Gastroesophageal sphincter (tissue), 4 donors: Measurements from ENCODE around the gene SIRPA. TPM values are rescaled to one million over a fixed set of nuclear protein-coding genes. Genes with fewer than 3 reads are reported as not detected.

Experiments
- ATAC-seq: fragments of 150-250 bp; one replicate; pipeline ENCODE4 v1.9.1; 2016; ENCODE audit warnings: mild to moderate bottlenecking, moderate library complexity
- H3K27ac ChIP-seq, 4 donors: fragments of 200-600 bp; sonication (generic) in 3 of 4; 1 replicate in 3 of 4; 2 replicates in 1 of 4; pipeline ENCODE4 v1.5.1; 2016 to 2019
- H3K27me3 ChIP-seq: fragments of 200-600 bp; sonication (generic); one replicate; pipeline ENCODE4 v1.5.1; 2019
- H3K36me3 ChIP-seq, 2 donors: fragments of 200-600 bp; sonication (generic); one replicate each; pipeline ENCODE4 v1.5.1; 2019; ENCODE audit warnings: control low read depth in 1 of 2
- H3K4me1 ChIP-seq, 3 donors: fragments of 200-600 bp; sonication (generic); 1 replicate in 2 of 3; 2 replicates in 1 of 3; pipeline ENCODE4 v1.5.1; 2016 to 2019; ENCODE audit warnings: control low read depth in 2 of 3
- H3K4me3 ChIP-seq, 2 donors: fragments of 200-600 bp; sonication (generic); one replicate each; pipeline ENCODE4 v1.5.1; 2019; ENCODE audit warnings: mild to moderate bottlenecking in 1 of 2, moderate library complexity in 1 of 2
- H3K9me3 ChIP-seq, 3 donors: fragments of 200-600 bp; sonication (generic); one replicate each; pipeline ENCODE4 v1.5.1; 2017 to 2019; ENCODE audit warnings: control low read depth in 2 of 3
- EP300 ChIP-seq: sonication (generic); formaldehyde crosslinking; IDR thresholded peaks from one replicate; pipeline ENCODE4 v1.6.1; 2017; ENCODE audit warnings: antibody characterized with exemption, mild to moderate bottlenecking
- POLR2A ChIP-seq, 2 donors: fragments of 450-650 bp; IDR thresholded peaks; one replicate each; pipeline ENCODE4 v1.6.1; 2017; ENCODE audit warnings: antibody characterized with exemption in 2 of 2, mild to moderate bottlenecking in 2 of 2, moderate library complexity in 1 of 2
- POLR2AphosphoS5 ChIP-seq: sonication (generic); formaldehyde crosslinking; IDR thresholded peaks from one replicate; pipeline ENCODE4 v1.6.1; 2017; ENCODE audit warnings: antibody characterized with exemption
- WGBS, 2 donors: methylation state at CpG; one replicate each; pipeline ENCODE4 v1.1.5; 2018; ENCODE audit warnings: low coverage in 1 of 2; 5-methylcytosine and 5-hydroxymethylcytosine counted together
- total RNA-seq, 4 donors: library from RNA; depleted of rRNA; stranded (reverse); fragments of >200 nt; gene quantifications; one replicate each; pipeline ENCODE4 v1.1.0, GENCODE V29; 2016
- TF ChIP-seq, protein P1 (sequence below), 4 experiments: fragments of 200-600 bp in 2 of 4; fragments of 450-650 bp in 2 of 4; sonication (generic) in 1 of 4; IDR thresholded peaks; one replicate each; pipeline ENCODE4 v1.5.1; 2017 to 2019; ENCODE audit warnings: antibody characterized with exemption in 4 of 4, mild to moderate bottlenecking in 2 of 4, moderate library complexity in 2 of 4

The SIRPA gene
- total RNA-seq, 4 donors from 2014 or later, result 11.7 to 31.7 (median 27.4) TPM

DNA sequence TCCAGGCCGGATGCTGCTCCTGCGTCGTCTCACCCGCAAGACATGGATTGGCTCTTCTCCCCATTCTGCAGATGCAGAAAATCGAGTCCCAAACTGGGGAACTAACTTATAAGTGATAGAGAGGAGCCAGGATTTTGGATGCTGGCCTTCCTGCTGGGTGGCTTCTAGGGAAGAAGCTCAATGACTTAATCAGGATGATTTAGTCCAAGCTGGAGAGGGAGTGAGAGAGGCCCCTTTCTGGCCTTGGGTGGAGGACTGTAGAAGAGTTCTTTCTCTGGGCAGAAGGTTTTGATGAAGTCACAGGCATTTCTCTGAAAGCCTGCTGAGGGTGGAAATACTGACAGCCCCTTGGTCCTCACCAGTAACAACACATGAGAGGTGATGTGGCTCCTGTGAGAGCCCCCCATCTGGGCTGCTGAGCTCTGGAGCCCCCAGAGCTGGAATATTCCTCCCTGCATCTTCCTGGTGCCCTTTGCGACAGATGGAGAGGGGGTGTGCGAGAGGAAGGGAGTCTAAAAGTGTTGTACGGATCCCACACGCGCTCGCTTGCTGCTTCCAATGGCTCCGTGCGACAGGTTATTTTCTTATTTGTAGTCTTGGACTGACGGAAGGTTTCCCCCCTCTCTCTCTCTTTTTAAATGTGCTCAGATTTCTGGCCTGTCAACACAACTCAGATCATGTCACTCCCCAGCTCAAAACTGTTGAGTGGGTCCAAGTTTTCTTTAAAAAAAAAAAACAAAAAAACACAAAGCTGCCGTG is 3.5 kb downstream of the SIRPA start:
- no peak for TF ChIP-seq POLR2AphosphoS5
- TF ChIP-seq, protein P1, sequence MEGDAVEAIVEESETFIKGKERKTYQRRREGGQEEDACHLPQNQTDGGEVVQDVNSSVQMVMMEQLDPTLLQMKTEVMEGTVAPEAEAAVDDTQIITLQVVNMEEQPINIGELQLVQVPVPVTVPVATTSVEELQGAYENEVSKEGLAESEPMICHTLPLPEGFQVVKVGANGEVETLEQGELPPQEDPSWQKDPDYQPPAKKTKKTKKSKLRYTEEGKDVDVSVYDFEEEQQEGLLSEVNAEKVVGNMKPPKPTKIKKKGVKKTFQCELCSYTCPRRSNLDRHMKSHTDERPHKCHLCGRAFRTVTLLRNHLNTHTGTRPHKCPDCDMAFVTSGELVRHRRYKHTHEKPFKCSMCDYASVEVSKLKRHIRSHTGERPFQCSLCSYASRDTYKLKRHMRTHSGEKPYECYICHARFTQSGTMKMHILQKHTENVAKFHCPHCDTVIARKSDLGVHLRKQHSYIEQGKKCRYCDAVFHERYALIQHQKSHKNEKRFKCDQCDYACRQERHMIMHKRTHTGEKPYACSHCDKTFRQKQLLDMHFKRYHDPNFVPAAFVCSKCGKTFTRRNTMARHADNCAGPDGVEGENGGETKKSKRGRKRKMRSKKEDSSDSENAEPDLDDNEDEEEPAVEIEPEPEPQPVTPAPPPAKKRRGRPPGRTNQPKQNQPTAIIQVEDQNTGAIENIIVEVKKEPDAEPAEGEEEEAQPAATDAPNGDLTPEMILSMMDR (IDR thresholded peaks at IDR 0.05), result no peak
- no peak for TF ChIP-seq EP300
- no peak for TF ChIP-seq POLR2A (IDR thresholded peaks at IDR 0.05)
- Histone ChIP-seq H3K36me3 (peaks cover 0 to 5% of the 10 kb centered on the region in 2 donors), H3K4me1 (peaks cover 0 to 62% (median 7%) of the 10 kb centered on the region in 3 donors), H3K27ac (peak overlapping the region in 3 of 4 donors; percentile 48 to 96 (median 95)), H3K27me3 (no peaks in the 10 kb centered on the region), H3K4me3 (peak overlapping the region in 1 of 2 donors; percentile 8), H3K9me3 (no peaks in the 10 kb centered on the region)
- WGBS, 2 donors, result 48 to 75% methylated on average over 4 to 15 of the region's 15 CpGs
- no peak for ATAC-seq

DNA sequence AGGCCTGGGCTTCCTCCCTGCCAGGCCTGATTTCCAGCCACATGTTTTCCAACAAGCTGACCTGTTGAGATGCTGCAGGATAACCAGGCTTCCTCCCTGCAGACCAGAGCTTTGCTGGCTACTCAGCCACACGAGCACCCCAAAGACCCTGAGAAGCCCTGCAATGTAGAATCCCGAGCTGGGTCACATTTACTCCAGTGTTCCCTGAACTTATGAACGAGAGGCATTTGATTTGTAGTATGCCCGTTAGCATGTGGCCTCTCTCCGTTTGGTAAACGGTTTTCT is 4.0 kb downstream of the SIRPA start:
- H3K9me3 ChIP-seq, result no peaks in the 10 kb centered on the region
- no peak overlapping the region for H3K4me3 ChIP-seq
- WGBS, 2 donors, result 70 to 88% methylated on average over 6 of the region's 6 CpGs
- H3K4me1 ChIP-seq, result peaks cover 0 to 57% (median 7%) of the 10 kb centered on the region in 3 donors
- H3K27ac ChIP-seq, result peak overlapping the region in 2 of 4 donors; percentile 95 to 96
- TF ChIP-seq, protein P1 (IDR thresholded peaks at IDR 0.05), result no peak
- TF ChIP-seq POLR2A (IDR thresholded peaks at IDR 0.05) (no peak), EP300 (no peak), POLR2AphosphoS5 (no peak)
- no peak for ATAC-seq
- H3K27me3 ChIP-seq, result no peaks in the 10 kb centered on the region
- peaks cover 0 to 5% of the 10 kb centered on the region in 2 donors for H3K36me3 ChIP-seq

- Histone ChIP-seq H3K27ac (peak overlapping the region in 3 of 4 donors; percentile 35 to 62 (median 39)), H3K4me3 (no peak overlapping the region), H3K9me3 (no peaks in the 10 kb centered on the region), H3K4me1 (peaks cover 0 to 56% (median 7%) of the 10 kb centered on the region in 3 donors), H3K36me3 (peaks cover 0 to 14% of the 10 kb centered on the region in 2 donors), H3K27me3 (no peaks in the 10 kb centered on the region)
- 21 to 38% methylated on average over 3 to 4 of the region's 10 CpGs for WGBS, 2 donors
- peak; percentile 58 for ATAC-seq
- TF ChIP-seq POLR2A (IDR thresholded peaks at IDR 0.05) (no peak), EP300 (no peak), POLR2AphosphoS5 (no peak)
- TF ChIP-seq, protein P1 (IDR thresholded peaks at IDR 0.05), result peak in 3 of 4 experiments; percentile 34 to 54 (median 46)
Measured at GRCh38 chr20:1900321-1900801, 5.2 kb downstream of the SIRPA start.

GRCh38 chr20:1901704-1902103 is 6.5 kb downstream of the SIRPA start:
- TF ChIP-seq POLR2A (IDR thresholded peaks at IDR 0.05), result no peak
- Histone ChIP-seq H3K9me3 (no peaks in the 10 kb centered on the region), H3K4me3 (no peak overlapping the region), H3K27me3 (no peaks in the 10 kb centered on the region), H3K27ac (no peak overlapping the region), H3K4me1 (peaks cover 0 to 42% (median 7%) of the 10 kb centered on the region in 3 donors), H3K36me3 (peaks cover 0 to 19% of the 10 kb centered on the region in 2 donors)
- ATAC-seq, result no peak
- WGBS, 2 donors, result 91 to 94% methylated on average over 10 to 18 of the region's 18 CpGs

GRCh38 chr20:1902188-1902587 is 7.0 kb downstream of the SIRPA start:
- Histone ChIP-seq H3K36me3 (peaks cover 0 to 22% of the 10 kb centered on the region in 2 donors), H3K27me3 (no peaks in the 10 kb centered on the region), H3K27ac (no peak overlapping the region), H3K4me1 (peaks cover 0 to 38% (median 7%) of the 10 kb centered on the region in 3 donors), H3K4me3 (no peak overlapping the region), H3K9me3 (no peaks in the 10 kb centered on the region)
- 97 to 100% methylated on average over 3 to 4 of the region's 4 CpGs for WGBS, 2 donors
- TF ChIP-seq POLR2A (IDR thresholded peaks at IDR 0.05) (no peak), EP300 (no peak), POLR2AphosphoS5 (no peak)
- TF ChIP-seq, protein P1 (IDR thresholded peaks at IDR 0.05), result no peak
- ATAC-seq, result no peak
